Measurements from ENCODE around the gene CD300LG. TPM values are rescaled to one million over a fixed set of nuclear protein-coding genes. Genes with fewer than 3 reads are reported as not detected.
"Not testable (repeated sequence)": the region's sequence is repeated elsewhere in the genome, so short reads cannot be mapped to it uniquely, and the experiment has no call there.

Gene CD300LG
- total RNA-seq, 1 donor from 2014 or later, result not detected

GRCh38 chr17:43840814-43841213 lies 6.2 kb upstream of the CD300LG start:
- H3K4me1 Mint-ChIP-seq (ENCODE audit: unreplicated experiment), result peaks cover 8% of the 10 kb centered on the region
- H3K27me3 Mint-ChIP-seq, result peaks cover 10% of the 10 kb centered on the region
- H3K27ac Mint-ChIP-seq, result no peak overlapping the region
- no peaks in the 10 kb centered on the region for H3K36me3 Mint-ChIP-seq
- no peak overlapping the region for H3K4me3 Mint-ChIP-seq
- peak; percentile 55 for TF ChIP-seq CTCF (conservative IDR thresholded peaks at IDR 0.05)
- no peaks in the 10 kb centered on the region for H3K9me3 Mint-ChIP-seq
- no peak for DNase-seq (ENCODE audit: extremely low spot score, unreplicated experiment)

GRCh38 chr17:43841282-43841681 lies 5.7 kb upstream of the CD300LG start:
- H3K4me3 Mint-ChIP-seq, result no peak overlapping the region
- H3K36me3 Mint-ChIP-seq, result no peaks in the 10 kb centered on the region
- H3K9me3 Mint-ChIP-seq, result no peaks in the 10 kb centered on the region
- H3K27ac Mint-ChIP-seq, result no peak overlapping the region
- no peak for TF ChIP-seq CTCF (conservative IDR thresholded peaks at IDR 0.05)
- peaks cover 7% of the 10 kb centered on the region for H3K27me3 Mint-ChIP-seq
- peaks cover 12% of the 10 kb centered on the region for H3K4me1 Mint-ChIP-seq (ENCODE audit: unreplicated experiment)
- DNase-seq (ENCODE audit: extremely low spot score, unreplicated experiment), result no peak

- Mint-ChIP-seq H3K27ac (peak overlapping the region; percentile 83), H3K4me1 (ENCODE audit: unreplicated experiment) (peaks cover 13% of the 10 kb centered on the region)
- H3K36me3 Mint-ChIP-seq; H3K27me3 Mint-ChIP-seq; DNase-seq (ENCODE audit: extremely low spot score, unreplicated experiment); H3K9me3 Mint-ChIP-seq; H3K4me3 Mint-ChIP-seq: not testable (repeated sequence)
These were observed 4.6 kb upstream of the CD300LG start for GRCh38 chr17:43842091-43842974.

- TF ChIP-seq CTCF (conservative IDR thresholded peaks at IDR 0.05), result no peak
- H3K27ac Mint-ChIP-seq, result peak overlapping the region; percentile 83
- no peak overlapping the region for H3K4me3 Mint-ChIP-seq
These were observed 4.0 kb upstream of the CD300LG start for GRCh38 chr17:43842975-43843325.

GRCh38 chr17:43844241-43844640 lies 2.7 kb upstream of the CD300LG start:
- TF ChIP-seq CTCF (conservative IDR thresholded peaks at IDR 0.05), result no peak
- Mint-ChIP-seq H3K36me3 (no peaks in the 10 kb centered on the region), H3K9me3 (no peaks in the 10 kb centered on the region), H3K27ac (no peak overlapping the region), H3K4me3 (no peak overlapping the region), H3K4me1 (ENCODE audit: unreplicated experiment) (peaks cover 13% of the 10 kb centered on the region), H3K27me3 (peaks cover 13% of the 10 kb centered on the region)
- no peak for DNase-seq (ENCODE audit: extremely low spot score, unreplicated experiment)

More at GRCh38 chr17:43842975-43843325, 4.0 kb upstream of the CD300LG start:
- H3K36me3 Mint-ChIP-seq, result no peaks in the 10 kb centered on the region
- no peaks in the 10 kb centered on the region for H3K9me3 Mint-ChIP-seq
- H3K4me1 Mint-ChIP-seq (ENCODE audit: unreplicated experiment), result peaks cover 13% of the 10 kb centered on the region
- DNase-seq (ENCODE audit: extremely low spot score, unreplicated experiment), result no peak
- H3K27me3 Mint-ChIP-seq, result peaks cover 7% of the 10 kb centered on the region

GRCh38 chr17:43845766-43846165 lies 1.2 kb upstream of the CD300LG start:
- TF ChIP-seq CTCF (conservative IDR thresholded peaks at IDR 0.05), result no peak
- peaks cover 6% of the 10 kb centered on the region for H3K27me3 Mint-ChIP-seq

More at GRCh38 chr17:43845766-43846165, 1.2 kb upstream of the CD300LG start:
- Mint-ChIP-seq H3K36me3 (no peaks in the 10 kb centered on the region), H3K4me1 (ENCODE audit: unreplicated experiment) (peaks cover 13% of the 10 kb centered on the region), H3K27ac (no peak overlapping the region), H3K9me3 (no peaks in the 10 kb centered on the region), H3K4me3 (no peak overlapping the region)
- no peak for DNase-seq (ENCODE audit: extremely low spot score, unreplicated experiment)
